GM19467 (cell line): ENCODE results near the gene CDK5.
"Not testable (repeated sequence)": the region's sequence is repeated elsewhere in the genome, so short reads cannot be mapped to it uniquely, and the experiment has no call there.

Source experiments
- ATAC-seq: cut with Tn5 transposase; IDR thresholded peaks from one replicate; pipeline ENCODE4 v1.9.1; 2021; ENCODE audit warnings: mild to moderate bottlenecking, moderate library complexity; ENCODE audit not compliant: unreplicated experiment

The CDK5 gene

DNA sequence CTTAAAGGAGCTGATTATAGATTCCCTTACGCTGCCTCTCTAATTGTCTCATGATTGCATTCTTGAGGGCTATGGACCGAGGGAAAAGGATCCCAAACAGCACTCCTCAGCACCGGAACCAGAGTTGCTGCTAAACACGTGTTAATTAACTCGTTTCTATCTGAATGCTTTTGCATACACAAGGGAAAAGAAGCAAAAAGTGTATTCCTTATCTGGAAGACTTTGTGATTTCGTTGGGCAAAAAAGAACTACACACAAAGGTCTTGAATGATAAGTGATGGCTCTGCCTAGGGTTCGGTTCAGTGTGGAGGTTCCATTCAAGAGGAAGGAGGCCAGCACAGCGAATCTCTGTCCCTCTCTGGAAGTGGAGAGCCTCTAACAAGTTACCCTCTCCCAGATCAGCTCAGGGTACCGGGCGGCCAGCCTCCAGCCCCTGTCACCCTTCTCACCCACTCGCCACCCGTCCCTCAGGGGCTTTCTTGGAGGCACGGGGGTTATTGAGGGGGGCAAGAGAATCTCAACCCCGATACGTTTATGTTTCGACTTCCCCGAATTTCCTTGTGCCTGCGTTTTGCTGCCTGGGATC lies 1.2 kb upstream of the CDK5 start:
- no peak for ATAC-seq

DNA sequence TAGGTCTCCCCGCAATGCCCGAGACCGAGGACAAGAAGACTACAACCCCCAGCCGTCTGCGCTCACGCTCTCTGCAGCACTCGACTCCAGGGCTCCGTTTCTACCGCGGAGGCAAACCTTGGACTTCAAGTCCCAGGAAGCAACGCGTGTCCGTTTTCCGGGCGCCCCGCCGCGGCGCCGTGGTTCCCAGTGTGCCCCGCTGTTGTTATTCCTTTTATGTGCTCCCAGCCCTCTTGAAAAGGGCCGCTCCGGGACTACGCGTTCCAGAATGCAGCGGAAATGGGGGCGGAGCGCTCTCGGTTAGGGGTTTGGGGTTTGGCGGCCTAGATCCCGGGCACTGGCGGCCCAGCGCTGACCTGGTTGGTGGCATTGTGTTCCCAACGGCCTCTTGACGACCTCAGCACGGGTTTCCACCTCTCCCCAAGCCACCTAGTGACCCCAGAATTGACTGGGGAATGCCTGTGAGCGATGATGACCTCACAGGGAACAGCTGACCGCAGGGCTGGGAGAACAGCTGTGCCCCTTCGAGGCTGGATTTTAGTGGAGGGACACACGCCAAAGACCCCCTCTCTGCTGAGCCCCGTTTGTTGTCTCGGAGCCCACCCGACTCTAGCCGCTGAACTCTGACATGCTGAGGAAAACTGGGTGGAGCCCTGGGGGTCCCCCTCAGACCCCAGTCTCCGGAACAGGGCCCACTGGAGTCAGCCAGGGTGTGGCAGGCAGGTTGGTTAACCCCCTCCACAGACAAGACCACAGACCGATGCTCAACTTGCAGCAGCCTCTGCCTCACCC lies 488 bp upstream of the CDK5 start:
- ATAC-seq: peak; percentile 86

DNA sequence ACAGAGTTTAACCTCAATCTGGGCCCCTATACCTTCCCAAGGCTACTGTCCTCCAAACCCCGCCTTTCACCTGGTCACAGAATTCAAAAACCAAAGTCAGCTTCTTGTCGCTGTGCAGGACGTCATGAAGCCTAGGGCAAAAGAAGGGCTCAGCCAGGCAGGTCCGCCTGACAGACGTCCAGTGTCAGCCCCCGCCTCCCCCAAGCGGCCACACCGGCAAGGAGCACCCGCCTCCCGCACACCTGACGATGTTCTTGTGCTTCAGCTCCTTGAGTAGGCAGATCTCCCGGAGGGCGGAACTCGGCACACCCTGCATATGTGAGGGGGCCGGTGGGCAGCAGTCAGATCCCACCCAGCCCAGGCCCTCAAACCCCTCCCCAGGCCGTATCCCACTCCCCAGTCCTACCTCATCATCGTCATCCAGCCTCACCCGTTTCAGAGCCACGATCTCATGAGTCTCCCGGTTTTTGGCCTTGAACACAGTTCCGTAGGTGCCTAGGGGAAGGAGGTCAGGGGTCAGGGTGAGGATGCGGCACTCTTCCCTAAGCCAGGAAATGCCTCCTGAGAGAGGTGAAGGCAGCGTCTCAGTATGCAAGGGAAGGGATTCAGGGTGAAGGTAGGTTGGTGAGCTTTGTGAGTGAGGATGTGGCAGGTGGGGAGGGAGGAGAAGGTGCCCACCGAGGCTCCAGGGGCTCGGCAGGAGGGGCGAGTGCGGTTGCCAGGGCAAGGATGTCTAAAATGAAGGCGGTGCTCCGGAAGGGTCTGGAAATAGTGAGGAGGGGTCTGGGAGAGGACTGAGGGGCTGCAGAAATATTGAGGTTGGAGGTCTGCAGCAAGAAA lies 811 bp downstream of the CDK5 start:
- ATAC-seq: no peak

GRCh38 chr7:151056283-151056665 lies 1.4 kb downstream of the CDK5 start:
- ATAC-seq: no peak

GRCh38 chr7:151053751-151054150 lies 3.9 kb downstream of the CDK5 start:
- no peak for ATAC-seq

GRCh38 chr7:151053096-151053495 lies 4.6 kb downstream of the CDK5 start:
- no peak for ATAC-seq

DNA sequence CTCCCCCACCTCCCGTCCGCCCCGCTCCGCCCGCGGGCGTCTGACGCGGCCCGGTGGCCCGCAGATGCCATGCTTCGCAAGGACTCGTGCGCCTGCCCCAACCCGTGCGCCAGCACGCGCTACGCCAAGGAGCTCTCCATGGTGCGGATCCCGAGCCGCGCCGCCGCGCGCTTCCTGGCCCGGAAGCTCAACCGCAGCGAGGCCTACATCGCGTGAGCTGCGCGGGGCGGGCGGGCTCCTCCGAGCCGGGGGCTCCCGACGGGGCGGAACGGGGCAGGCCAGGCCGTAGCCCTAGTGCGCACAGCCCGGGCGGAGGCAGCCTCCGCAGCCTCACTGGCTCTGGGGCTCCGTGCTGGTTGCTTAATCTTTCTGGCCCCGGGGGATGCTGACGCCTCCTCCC lies 6.6 kb downstream of the CDK5 start:
- no peak for ATAC-seq

GRCh38 chr7:151048911-151049463 lies 8.7 kb downstream of the CDK5 start:
- ATAC-seq: no peak

DNA sequence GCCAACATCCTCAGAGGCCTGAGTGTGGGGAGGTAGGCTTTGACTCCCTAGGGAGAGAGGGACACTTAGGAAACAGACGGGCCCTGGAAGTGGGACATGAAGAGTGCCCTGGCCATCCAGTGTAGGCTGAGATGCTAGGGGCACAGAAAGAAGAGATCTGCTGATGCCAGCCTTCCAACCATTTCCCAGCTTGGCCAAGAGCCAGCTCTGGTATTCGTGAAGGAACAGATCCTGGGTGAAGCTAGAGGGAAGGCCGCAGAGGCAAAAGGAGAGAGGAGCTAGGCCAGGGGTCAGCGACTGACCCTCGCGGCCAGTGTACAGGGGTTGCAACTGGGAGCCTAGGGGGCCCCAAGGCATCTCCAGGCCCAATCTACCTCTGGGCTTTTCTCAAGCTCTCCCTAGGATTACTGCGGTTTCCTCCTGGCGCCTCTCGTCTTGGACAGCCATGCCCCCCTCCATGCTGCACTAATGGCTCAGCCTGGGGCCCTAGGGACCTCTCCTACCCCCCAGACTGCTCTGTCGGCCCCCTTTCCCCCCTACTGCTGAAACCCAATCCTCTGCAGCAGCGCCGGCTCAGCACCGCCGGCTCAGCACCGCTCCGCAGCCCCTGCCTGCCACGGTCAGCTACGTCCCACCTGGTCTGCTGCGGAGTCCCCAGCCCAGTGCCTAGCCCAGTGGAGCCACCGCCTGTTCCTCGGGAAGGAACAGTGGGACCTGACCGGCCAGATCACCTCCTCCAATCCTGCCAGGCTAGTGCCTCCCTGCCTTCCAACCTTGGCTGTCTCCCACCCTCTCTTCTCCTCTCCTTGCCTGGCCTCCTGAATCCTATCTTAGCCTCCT lies 9.5 kb downstream of the CDK5 start, which contains the start of gene ASIC3:
ASIC3 (plus strand) TSS at position 556 of the 840 bp plus-strand sequence. CDS start 355 bp downstream, outside the sequence.
- no peak for ATAC-seq

- no peak for ATAC-seq
These were observed 10.8 kb downstream of the CDK5 start for GRCh38 chr7:151046603-151047573.

- ATAC-seq: no peak
These were observed 11.7 kb downstream of the CDK5 start for GRCh38 chr7:151045967-151046366.

GRCh38 chr7:151045262-151045661 lies 12.4 kb downstream of the CDK5 start:
- no peak for ATAC-seq

DNA sequence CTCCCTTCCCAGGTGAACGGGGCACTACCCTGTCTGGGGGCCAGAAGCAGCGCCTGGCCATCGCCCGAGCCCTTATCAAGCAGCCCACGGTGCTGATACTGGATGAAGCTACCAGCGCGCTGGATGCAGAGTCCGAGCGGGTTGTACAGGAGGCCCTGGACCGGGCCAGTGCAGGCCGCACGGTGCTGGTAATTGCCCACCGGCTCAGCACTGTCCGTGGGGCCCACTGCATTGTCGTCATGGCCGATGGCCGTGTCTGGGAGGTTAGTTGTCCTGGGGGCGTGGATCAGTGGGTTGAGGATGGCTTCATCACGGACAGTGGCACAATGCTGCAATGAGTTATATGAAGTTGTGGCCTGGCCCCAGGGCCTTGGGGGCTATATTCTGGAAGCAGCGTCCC lies 13.7 kb downstream of the CDK5 start:
- ATAC-seq: no peak

DNA sequence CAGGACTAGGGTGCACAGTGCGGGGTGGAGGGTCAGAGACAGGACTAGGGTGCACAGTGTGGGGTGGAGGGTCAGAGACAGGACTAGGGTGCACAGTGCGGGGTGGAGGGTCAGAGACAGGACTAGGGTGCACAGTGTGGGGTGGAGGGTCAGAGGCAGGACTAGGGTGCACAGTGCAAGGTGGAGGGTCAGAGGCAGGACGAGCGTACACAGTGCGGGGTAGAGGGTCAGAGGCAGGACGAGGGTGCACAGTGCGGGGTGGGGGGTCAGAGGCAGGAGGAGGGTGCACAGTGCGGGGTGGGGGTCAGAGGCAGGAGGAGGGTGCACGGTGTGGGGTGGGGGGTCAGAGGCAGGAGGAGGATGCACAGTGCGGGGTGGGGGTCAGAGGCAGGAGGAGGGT lies 14.2 kb downstream of the CDK5 start:
- ATAC-seq: not testable (repeated sequence)

GRCh38 chr7:151040616-151041375 lies 16.9 kb downstream of the CDK5 start:
- no peak for ATAC-seq

DNA sequence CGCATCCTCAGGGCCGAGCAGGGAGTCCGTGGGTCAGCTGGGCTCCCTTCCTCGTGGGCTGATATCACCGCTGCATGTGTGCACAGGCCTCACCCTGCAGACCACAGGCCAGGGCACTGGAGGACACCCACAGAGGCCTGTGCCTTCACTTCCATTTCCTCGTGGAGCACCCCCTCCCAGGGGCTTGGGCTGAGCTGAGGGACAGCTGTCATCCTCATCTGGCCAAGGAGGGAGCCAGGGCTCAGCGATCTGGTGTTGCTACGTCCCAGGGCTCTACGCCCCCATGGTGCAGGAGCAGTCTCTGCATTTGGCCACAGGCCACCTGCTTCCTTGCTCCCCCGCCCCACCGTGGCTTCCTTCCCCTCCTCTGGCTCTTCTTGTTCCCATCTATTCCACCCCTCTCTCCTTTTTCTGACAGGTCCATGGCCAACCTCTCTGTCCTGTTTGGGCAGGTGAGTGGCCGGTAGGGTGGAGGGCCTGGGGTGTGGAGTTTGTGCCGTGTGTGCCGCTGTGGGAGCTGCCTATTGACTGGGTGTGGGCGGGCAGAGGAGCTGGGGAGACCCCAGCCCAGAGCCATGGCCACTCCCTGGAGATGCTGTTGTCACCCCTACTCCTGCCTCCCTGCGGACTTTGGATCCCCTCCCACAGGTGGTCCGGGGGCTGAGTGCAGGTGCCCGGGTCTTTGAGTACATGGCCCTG lies 17.7 kb downstream of the CDK5 start:
- ATAC-seq: no peak

DNA sequence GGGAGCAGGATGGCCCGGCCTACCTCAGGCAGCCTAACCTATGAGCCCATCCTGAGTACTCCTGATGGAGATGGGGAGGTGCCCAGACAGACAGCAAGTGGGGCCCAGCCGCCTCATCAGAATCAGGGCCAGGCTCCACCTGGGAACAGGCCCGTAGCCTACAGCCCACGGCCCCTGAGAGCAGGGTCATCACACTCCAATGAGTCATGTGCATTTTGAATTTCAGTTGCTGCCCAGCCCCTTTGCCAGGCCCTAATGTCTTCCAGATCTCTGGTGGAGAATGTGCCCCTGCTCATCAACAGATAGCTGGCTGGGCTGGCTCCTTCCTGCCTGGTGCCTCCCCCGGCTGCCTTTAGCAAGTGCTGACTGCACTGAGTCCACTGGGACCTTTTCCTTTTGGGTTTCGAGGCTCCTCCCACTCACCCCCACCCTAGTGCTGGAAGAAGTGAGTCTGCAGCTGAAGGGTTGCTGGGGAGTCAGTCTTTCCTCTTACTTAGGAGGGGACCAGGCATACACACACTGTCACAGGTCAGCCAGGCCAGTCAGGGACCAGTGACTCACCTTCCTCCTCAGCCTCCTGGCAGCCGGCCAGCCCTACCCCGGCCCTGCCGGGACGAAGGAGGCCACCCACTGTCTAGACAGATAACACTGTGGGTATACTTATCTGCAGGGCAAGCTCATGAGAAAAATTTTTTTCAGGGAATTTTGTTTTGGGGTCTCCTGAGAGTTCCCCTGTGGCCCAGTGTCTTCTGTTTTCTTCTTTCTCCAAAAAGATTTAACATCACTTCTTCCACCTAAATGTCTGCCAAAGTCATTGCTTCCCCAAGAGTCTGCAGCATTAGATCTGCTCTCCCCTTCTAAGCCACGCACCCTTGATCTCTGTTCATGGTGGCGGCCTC lies 18.5 kb downstream of the CDK5 start:
- no peak for ATAC-seq
